Activated T-helper 17 cell treated with anti-CD3 and anti-CD28 coated beads, Interleukin-2, amount 50 U/mL, for 72 hours (primary cell): Measurements from ENCODE around the gene KLHL36. TPM values are rescaled to one million over a fixed set of nuclear protein-coding genes. Genes with fewer than 3 reads are reported as not detected.

Experiments
- ATAC-seq: fragments of 150-1000 bp; cut with Tn5 transposase; replicated peaks from 2 replicates; pipeline ENCODE4 v1.10.0; 2021; ENCODE audit warnings: mild to moderate bottlenecking, moderate library complexity
- H3K27ac Mint-ChIP-seq: one replicate; pipeline ENCODE4 v1.8.0; 2022; ENCODE audit warnings: mixed read lengths
- H3K27me3 Mint-ChIP-seq: one replicate; pipeline ENCODE4 v1.8.0; 2022; ENCODE audit warnings: mixed read lengths
- H3K36me3 Mint-ChIP-seq: one replicate; pipeline ENCODE4 v1.8.0; 2022; ENCODE audit warnings: low read depth, mild to moderate bottlenecking, mixed read lengths
- H3K4me1 Mint-ChIP-seq: one replicate; pipeline ENCODE4 v1.8.0; 2022; ENCODE audit warnings: mixed read lengths
- H3K4me3 Mint-ChIP-seq: one replicate; pipeline ENCODE4 v1.8.0; 2022; ENCODE audit warnings: mild to moderate bottlenecking, mixed read lengths
- H3K9me3 Mint-ChIP-seq: one replicate; pipeline ENCODE4 v1.8.0; 2022; ENCODE audit warnings: mixed read lengths
- total RNA-seq, 2 donors: library from RNA; stranded (reverse); gene quantifications; one replicate each; pipeline ENCODE4 v1.2.3, GENCODE V29; 2022

KLHL36 gene
- total RNA-seq: 10 to 100 TPM; 52.3 to 65.5 TPM

- Mint-ChIP-seq H3K9me3 (no peaks in the 10 kb centered on the region), H3K27ac (peak within 1 kb of the TSS; percentile 95), H3K4me1 (peaks cover 28% of the 10 kb centered on the region), H3K4me3 (peak within 1 kb of the TSS; percentile 87), H3K27me3 (no peaks in the 10 kb centered on the region), H3K36me3 (peaks cover 37% of the 10 kb centered on the region)
- ATAC-seq: peak; percentile 93
These were observed at the start of gene KLHL36 for GRCh38 chr16:84647828-84648594. Gene KLHL36, plus strand, starts transcription at chr16:84648511. Its CDS starts 2,357 bp downstream, at chr16:84650868.

GRCh38 chr16:84599521-84600202 lies 48.6 kb upstream of the KLHL36 start:
- Mint-ChIP-seq H3K27ac (peak overlapping the region; percentile 98), H3K9me3 (no peaks in the 10 kb centered on the region), H3K27me3 (no peaks in the 10 kb centered on the region)

GRCh38 chr16:84600343-84601229 lies 47.7 kb upstream of the KLHL36 start:
- H3K4me1 Mint-ChIP-seq: peaks cover 67% of the 10 kb centered on the region
- peaks cover 38% of the 10 kb centered on the region for H3K36me3 Mint-ChIP-seq
- H3K4me3 Mint-ChIP-seq: peak overlapping the region; percentile 98
- no peaks in the 10 kb centered on the region for H3K27me3 Mint-ChIP-seq
- H3K9me3 Mint-ChIP-seq: no peaks in the 10 kb centered on the region
- peak; percentile 64 for ATAC-seq
- H3K27ac Mint-ChIP-seq: peak overlapping the region; percentile 98

More at GRCh38 chr16:84599521-84600202, 48.6 kb upstream of the KLHL36 start:
- peak; percentile 53 for ATAC-seq
- H3K4me3 Mint-ChIP-seq: peak overlapping the region; percentile 98
- H3K36me3 Mint-ChIP-seq: peaks cover 43% of the 10 kb centered on the region
- peaks cover 71% of the 10 kb centered on the region for H3K4me1 Mint-ChIP-seq

GRCh38 chr16:84603140-84603816 lies 45.0 kb upstream of the KLHL36 start:
- Mint-ChIP-seq H3K9me3 (no peaks in the 10 kb centered on the region), H3K4me1 (peaks cover 64% of the 10 kb centered on the region), H3K36me3 (peaks cover 39% of the 10 kb centered on the region), H3K27ac (peak overlapping the region; percentile 90), H3K4me3 (peak overlapping the region; percentile 98), H3K27me3 (no peaks in the 10 kb centered on the region)
- peak; percentile 71 for ATAC-seq

GRCh38 chr16:84603940-84604339 lies 44.4 kb upstream of the KLHL36 start:
- Mint-ChIP-seq H3K36me3 (peaks cover 43% of the 10 kb centered on the region), H3K27me3 (no peaks in the 10 kb centered on the region), H3K4me1 (peaks cover 66% of the 10 kb centered on the region), H3K4me3 (peak overlapping the region; percentile 98), H3K9me3 (no peaks in the 10 kb centered on the region), H3K27ac (peak overlapping the region; percentile 90)
- ATAC-seq: no peak

GRCh38 chr16:84604477-84605013 lies 43.8 kb upstream of the KLHL36 start:
- Mint-ChIP-seq H3K9me3 (no peaks in the 10 kb centered on the region), H3K4me1 (peaks cover 67% of the 10 kb centered on the region), H3K27ac (peak overlapping the region; percentile 55), H3K4me3 (peak overlapping the region; percentile 98), H3K36me3 (peaks cover 46% of the 10 kb centered on the region), H3K27me3 (no peaks in the 10 kb centered on the region)
- no peak for ATAC-seq

- H3K36me3 Mint-ChIP-seq: peaks cover 51% of the 10 kb centered on the region
- peaks cover 71% of the 10 kb centered on the region for H3K4me1 Mint-ChIP-seq
- no peaks in the 10 kb centered on the region for H3K27me3 Mint-ChIP-seq
- H3K27ac Mint-ChIP-seq: no peak overlapping the region
- H3K4me3 Mint-ChIP-seq: peak overlapping the region; percentile 77
- no peaks in the 10 kb centered on the region for H3K9me3 Mint-ChIP-seq
- ATAC-seq: no peak
These were observed 42.9 kb upstream of the KLHL36 start for GRCh38 chr16:84605339-84605848.

GRCh38 chr16:84606081-84606875 lies 42.0 kb upstream of the KLHL36 start:
- Mint-ChIP-seq H3K36me3 (peaks cover 60% of the 10 kb centered on the region), H3K4me1 (peaks cover 75% of the 10 kb centered on the region)

GRCh38 chr16:84607061-84607460 lies 41.2 kb upstream of the KLHL36 start:
- Mint-ChIP-seq H3K4me1 (peaks cover 76% of the 10 kb centered on the region), H3K27ac (peak overlapping the region; percentile 81), H3K9me3 (no peaks in the 10 kb centered on the region), H3K4me3 (peak overlapping the region; percentile 77), H3K27me3 (no peaks in the 10 kb centered on the region), H3K36me3 (peaks cover 68% of the 10 kb centered on the region)
- no peak for ATAC-seq

More at GRCh38 chr16:84606081-84606875, 42.0 kb upstream of the KLHL36 start:
- Mint-ChIP-seq H3K27me3 (no peaks in the 10 kb centered on the region), H3K4me3 (peak overlapping the region; percentile 77), H3K27ac (peak overlapping the region; percentile 81), H3K9me3 (no peaks in the 10 kb centered on the region)
- ATAC-seq: peak; percentile 39

- peak overlapping the region; percentile 81 for H3K27ac Mint-ChIP-seq
- H3K9me3 Mint-ChIP-seq: no peaks in the 10 kb centered on the region
- H3K4me3 Mint-ChIP-seq: peak overlapping the region; percentile 77
- peaks cover 77% of the 10 kb centered on the region for H3K4me1 Mint-ChIP-seq
- no peaks in the 10 kb centered on the region for H3K27me3 Mint-ChIP-seq
- peak; percentile 5 for ATAC-seq
- peaks cover 74% of the 10 kb centered on the region for H3K36me3 Mint-ChIP-seq
These were observed 40.6 kb upstream of the KLHL36 start for GRCh38 chr16:84607694-84608093.

- Mint-ChIP-seq H3K36me3 (peaks cover 74% of the 10 kb centered on the region), H3K27ac (peak overlapping the region; percentile 81), H3K9me3 (no peaks in the 10 kb centered on the region), H3K4me1 (peaks cover 75% of the 10 kb centered on the region), H3K4me3 (peak overlapping the region; percentile 77), H3K27me3 (no peaks in the 10 kb centered on the region)
- ATAC-seq: peak; percentile 76
These were observed 40.0 kb upstream of the KLHL36 start for GRCh38 chr16:84608282-84608681.

- H3K36me3 Mint-ChIP-seq: peaks cover 78% of the 10 kb centered on the region
- no peak for ATAC-seq
- peaks cover 76% of the 10 kb centered on the region for H3K4me1 Mint-ChIP-seq
- no peaks in the 10 kb centered on the region for H3K9me3 Mint-ChIP-seq
- no peaks in the 10 kb centered on the region for H3K27me3 Mint-ChIP-seq
- H3K4me3 Mint-ChIP-seq: peak overlapping the region; percentile 77
- H3K27ac Mint-ChIP-seq: peak overlapping the region; percentile 61
These were observed 38.6 kb upstream of the KLHL36 start for GRCh38 chr16:84609563-84610177.
